SHP77 treated with DMSO at 0.1 percent for 48 hours (cell line): ENCODE data around the gene BORCS8.

Experiments
- DNase-seq: peaks from one replicate; lab custom pipeline; 2025; lab: John Stamatoyannopoulos, UW

The BORCS8 gene

DNA sequence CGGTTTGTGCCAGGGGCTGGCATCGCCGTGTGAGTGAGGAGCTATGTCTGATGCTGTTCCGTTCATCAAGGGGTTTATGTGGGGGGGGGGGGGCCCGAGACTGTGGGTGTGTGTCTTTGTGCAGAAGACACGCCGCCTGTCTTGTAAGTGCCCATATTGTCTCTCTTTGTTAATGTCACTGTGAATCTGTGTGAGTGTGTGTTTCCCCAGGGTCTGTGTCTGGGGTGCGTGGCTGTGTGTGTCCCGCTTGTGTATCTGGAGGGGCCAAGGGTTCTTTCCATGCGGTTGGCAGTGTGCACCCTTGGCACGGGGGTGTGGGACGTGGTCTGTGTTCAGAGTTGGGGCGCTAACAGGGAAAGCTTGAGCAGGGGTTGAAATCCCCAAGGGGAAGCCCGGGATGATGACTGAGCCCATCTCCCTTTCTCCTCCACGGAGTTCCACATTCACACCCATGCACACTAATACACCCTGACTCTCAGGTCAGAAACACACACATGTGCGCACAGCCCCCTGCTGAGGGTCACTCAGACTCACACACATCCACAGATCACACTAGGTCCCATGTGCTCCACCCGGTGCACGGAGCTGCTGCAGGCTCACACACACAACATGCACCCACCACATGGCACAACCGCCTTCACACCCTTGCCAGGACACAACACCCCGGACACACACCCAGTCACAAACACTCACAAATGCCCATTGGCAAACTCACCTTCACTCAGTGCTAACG is 21.6 kb upstream of the BORCS8 start:
- DNase-seq = no peak

DNA sequence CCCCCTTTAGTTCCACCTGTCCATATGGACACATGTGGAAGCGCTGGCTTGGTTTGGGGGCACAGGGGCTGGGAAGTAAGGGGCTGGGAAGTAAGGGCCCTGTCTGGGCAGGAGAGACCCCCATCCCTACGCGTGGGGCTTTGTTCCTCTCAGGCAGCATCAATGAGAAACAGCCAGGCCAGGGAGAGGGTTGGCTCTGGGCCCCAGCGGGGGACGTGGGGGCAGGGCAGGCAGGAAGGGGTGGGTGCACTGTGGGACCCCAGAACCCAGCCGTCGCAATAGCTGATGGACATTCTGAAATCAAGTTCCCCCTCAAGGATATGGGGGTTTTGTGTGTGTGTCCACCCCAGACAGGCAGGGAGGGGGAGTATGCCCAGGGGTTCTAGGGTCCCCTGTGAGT is 21.0 kb upstream of the BORCS8 start:
- no peak for DNase-seq

DNA sequence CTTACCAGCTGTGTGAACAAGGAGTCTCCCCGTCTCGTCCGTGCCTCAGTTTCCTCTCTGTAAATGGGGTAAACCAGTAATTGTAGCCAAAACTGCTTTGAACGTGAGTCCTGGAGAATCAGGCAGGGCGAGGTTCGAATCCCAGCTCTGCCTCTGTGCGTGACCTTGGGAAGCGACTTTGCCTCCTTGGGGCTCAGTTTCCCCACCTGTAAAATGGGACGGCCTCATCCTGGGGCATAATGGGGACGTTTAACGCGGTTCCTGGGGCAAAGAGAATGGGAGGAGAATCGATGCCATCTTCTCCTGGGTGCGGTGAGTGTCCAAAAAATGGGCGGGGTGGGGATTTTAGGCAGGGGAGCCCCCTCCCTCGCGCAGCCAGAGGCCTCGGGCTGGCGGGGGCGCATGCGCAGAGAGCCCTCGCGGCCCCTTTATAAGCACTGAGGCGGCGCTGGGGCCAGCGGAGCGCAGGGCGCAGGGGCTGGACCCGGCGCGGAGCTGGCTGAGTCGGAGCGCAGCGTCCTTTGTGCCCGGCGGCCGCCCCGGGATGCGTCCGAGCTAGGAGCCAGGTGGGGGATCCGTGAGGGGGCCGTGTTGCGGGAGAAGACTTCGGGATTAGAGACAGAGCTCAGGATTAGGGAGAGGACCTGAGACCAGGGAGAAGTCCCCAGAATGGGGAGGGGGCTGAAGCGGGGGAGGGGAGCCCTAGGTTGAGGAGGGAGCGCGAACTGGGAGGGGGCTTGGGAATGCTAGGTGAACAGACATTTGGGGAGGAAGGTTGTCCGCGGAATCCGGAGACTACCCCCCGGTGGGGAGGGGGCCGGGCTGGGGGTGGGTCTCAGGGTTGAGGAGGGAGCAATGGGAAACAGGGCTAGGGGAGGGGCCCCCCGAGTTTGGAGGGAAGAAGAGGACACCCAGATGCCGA is 19.8 kb upstream of the BORCS8 start, which contains the start of gene NCAN:
NCAN (plus strand) TSS at position 460 of the 922 bp plus-strand sequence. CDS start 4,996 bp downstream, outside the sequence.
- no peak for DNase-seq

DNA sequence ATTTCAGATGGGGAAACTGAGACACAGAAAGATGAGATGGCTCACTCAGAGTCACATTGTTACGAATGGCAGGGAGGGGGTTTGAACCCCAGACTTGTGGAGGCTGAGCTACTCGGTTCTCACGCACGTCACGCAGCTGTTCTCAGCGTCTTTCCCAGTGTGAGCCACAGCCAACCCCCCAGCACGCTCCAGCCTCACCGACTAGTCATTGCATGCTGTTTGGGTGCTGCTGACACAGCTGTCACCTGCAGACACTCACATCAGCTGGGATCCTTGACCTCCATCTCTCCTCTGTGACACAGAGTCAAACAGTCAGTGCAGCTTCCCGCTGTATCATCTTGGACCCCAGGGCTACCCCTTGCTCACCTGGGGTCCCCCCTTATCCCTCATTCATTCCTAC is 17.4 kb upstream of the BORCS8 start:
- DNase-seq = peak; percentile 53

DNA sequence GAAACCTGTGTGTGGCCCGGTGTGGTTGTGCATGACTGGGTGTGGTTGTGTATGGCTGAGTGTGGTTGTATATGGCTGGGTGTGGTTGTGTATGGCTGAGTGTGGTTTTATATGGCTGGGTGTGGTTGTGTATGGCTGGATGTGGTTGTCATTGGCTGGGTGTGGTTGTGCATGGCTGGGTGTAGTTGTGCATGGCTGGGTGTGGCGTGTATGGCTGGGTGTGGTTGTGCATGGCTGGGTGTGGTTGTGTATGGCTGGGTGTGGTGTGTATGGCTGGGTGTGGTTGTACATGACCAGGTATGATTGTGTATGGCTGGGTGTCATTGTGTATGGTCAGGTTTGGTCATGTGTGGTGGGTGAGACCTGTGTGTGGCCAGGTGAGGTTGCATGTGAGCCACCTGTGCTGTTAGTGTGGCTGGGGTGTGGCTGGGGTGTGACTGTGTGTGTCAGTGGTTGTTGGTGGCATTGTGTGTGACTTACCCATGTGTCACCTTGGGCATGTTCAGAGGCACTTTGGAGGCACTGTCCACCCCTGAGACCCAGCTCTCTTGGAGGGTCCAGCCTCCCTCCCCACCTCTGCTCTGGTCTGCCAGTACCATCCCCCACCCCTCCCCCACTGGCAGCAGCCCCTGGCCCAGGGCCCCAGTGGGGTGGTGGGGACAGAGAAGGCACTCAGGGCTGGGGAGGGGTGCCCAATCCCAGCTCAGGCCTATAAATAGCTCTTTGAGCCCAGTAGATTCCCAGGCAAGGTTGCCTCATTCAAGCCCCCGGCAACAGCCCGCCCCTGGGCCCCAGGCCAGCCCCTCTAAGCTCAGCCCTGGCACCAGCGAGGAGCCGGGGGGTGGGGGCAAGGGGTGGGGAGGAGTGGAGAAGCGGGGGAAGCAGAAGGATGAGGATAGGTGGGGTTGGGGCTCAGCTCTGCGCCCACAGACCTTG is 16.0 kb upstream of the BORCS8 start:
- DNase-seq = no peak

DNA sequence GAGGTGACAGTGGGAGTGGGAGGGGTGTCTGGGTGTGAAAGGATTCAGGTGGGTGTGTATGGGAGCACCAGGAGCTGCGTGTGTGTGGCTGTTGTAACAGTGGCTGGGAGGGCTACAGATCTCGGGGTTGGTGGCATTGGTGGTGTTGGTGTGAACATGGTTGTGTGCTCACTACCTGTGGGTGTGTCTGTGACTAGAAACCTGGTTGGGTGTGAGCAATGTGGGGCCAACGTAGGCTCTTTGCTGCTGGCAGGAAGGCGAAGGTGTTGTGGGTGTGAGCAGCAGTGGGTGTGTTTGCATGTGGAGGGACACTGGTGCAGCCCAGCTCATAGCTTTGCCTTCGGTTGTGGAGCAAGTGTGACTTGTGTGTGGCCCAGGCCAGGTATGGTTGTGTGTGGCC is 15.0 kb upstream of the BORCS8 start:
- DNase-seq = no peak

DNA sequence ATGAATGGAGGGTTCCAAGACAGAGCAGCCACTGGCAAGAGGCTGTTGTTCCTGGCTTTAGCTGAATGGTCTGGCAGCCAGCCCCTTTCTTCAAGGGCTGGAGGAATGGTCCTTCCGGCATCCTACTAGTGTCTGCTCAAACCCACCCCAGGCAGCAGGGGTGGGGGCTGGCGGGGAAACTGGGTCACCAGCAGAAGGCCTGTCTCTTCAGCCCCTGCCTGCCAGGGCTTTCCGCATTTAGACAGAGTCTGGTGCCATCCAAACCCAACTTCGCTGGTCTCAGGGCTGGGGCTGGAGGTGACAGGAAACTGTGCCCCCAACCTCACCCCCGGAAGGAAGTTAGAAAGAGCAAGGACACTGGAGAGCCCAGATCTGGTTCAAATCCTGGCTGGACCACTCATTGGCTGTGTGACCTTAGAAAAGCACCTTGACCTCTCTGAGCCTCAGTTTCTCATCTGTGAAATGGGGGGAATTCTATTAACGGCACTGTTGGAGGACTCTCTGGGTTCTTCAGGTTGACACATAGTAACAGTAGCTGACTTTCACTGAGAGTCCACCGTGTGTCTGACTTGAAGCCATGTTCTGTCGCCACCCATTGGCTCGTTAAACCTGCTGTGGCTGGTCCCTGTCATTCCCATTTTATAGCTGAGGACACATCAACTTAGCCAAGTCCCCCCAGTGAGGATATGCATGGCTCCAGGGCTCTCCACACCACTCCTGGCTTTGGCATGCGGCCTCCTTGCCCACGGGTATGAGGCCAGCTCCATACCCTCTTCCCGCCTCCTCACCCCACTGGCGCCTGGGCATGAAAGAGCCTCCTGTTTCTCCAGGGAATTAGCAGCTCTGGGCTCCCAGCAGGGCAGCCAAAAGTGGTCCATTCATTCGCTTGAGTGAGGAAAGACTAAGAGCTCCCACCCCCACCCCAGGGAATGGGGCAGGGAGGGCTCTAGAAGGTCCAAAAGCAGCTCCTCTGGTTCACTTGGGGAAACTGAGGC is 13.8 kb upstream of the BORCS8 start:
- no peak for DNase-seq

DNA sequence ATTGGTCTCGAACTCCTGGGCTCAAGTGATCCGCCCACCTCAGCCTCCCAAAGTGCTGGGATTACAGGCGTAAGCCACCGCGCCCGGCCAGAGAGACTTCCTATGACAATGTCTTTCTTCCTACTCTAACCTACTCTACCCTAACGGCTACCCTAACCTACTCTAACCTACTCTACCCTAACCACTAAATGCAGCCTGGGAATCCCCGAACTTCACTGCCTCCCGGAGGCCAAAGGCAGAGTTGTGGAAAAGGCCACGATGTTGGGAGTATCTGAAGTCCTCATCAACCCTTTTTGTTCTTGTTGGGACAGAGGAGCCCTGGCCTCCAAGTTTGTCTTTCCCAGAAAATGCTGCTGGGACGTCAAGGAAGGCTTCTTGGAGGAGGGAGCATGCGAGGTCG is 12.2 kb upstream of the BORCS8 start:
- DNase-seq = no peak

DNA sequence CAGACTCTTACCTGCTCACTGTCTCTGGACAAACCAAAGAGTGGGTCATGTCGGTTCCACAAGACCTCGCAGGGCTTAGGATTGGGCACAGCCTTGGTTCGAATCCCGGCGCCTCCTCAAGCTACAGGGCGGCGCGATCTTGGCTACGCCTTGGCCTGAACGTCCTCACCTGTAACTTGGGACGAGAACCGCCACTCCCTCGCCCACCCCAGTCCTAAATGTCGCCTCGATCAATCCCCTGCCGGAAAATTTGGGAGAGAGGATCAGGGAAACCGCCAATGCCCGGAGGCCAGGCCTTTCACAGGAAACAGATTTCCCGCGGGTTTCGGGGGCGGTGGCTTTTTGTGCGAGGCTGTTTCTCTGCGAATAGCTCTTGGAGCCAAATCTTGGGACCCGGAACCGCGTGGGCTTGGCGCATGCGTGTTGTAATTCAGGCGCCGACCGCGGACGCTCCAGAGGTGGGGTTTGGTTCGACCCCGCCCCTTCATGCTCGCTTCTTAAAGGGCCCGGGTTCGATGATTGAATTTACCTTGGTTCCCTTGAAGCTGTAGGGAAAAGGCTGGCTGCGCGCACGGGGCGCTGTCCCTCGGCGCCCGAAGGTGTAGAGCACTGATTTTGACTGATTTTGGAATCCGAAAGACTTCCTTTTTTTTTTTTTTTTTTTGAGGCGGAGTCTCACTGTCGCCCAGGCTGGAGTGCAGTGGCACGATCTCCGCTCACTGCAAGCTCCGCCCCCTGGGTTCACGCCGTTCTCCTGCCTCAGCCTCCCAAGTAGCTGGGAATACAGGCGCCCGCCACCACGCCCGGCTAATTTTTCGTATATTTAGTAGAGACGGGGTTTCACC is 11.3 kb upstream of the BORCS8 start, which contains the start of gene NR2C2AP:
NR2C2AP (minus strand) TSS at position 403 of the 845 bp plus-strand sequence; CDS start at position 49, 354 bp downstream.
- peak; percentile 81 for DNase-seq

DNA sequence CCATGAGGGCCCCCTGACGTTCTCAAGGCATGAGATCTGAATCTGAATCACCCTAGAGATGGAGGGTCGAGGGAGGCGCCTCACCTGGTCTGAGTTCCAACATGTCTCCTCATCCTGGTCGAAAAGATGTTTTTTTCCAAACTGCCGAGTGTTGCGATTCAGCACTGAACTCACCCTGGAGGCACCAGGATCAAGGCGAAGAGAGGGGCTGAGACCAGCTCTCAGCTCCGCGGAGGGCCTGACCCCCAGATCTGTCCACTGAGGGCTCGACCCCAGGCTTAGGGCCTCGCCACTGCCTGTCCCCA is 10.7 kb upstream of the BORCS8 start:
- no peak for DNase-seq

DNA sequence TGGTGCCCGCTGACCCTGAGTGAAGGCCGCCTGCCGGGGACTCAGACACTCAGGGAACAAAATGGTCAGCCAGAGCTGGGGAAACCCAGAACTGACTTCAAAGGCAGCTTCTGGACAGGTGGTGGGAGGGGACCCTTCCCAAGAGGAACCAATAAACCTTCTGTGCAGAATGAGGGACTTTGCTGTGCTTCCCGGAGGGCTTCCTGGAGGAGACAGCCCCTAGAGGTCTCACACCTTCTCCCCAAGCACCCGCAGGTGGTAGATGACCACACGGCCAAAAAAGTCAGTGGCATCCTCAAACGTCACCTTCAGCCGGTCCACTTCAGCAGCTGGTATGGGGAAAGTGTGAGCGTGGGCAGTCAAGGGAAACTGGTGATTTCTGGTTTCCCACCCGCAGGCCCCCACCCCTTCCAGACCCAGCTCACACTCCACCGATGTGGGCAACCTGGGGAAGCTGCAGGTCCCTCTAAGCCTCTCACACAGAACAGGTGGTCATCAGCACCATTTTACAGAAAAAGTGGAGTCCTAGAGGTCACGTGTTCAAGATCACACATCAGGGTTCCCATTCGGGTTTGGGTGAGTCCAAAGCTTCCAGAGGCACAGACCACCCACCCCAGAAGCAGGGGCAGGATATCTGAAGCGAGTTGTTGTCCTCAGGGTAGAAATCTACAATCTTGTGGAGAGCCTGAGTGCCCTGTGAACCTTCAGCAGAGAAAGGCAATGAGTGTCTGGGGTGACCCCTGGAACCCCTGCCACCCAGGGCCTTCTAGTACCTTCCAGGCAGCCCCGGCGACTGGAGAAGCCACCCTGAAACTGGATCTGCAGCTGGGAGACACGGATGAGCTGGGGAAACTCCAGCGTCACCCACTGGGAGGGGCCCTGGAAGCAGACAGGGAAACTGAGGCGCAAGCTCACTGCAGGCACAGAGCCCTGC is 10.0 kb upstream of the BORCS8 start:
- no peak for DNase-seq

DNA sequence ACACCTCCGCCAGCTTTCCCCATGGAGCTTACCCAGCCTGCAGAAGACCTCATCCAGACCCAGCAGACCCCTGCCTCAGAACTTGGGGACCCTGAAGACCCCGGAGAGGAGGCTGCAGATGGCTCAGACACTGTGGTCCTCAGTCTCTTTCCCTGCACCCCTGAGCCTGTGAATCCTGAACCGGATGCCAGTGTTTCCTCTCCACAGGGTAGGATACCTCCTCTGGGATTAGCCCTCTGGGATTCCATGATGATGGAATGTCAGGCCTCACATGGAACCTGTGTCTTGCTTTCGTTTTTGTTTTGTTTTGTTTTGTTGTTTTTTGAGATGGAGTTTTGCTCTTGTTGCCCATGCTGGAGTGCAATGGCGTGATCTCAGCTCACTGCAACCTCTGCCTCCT is 2.0 kb upstream of the BORCS8 start:
- DNase-seq = no peak

DNA sequence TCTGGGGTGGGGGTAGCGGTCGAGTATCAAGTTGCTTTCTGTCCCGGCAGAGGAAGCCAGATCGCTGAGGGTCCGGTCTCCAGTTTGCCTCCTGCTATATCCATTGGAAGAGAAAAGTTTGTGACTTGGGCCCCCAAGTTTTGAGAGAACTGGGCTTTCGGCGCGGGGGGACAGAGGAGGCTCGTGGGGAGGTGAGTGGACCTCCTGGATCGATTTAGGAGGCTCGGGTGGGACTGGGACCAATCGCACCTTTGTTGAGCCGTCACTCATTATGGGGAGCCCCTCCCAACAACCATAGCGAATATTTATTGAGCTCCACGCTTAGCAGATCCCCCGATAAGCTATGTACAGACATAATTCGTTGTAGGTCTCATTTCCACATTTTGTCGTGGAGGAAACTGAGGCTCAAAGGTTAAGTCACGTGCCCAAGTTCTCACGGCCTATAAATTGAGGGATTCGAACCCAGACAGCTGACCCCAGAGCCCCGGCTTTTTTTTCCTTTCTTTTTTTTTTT is 1.0 kb upstream of the BORCS8 start:
- no peak for DNase-seq

DNA sequence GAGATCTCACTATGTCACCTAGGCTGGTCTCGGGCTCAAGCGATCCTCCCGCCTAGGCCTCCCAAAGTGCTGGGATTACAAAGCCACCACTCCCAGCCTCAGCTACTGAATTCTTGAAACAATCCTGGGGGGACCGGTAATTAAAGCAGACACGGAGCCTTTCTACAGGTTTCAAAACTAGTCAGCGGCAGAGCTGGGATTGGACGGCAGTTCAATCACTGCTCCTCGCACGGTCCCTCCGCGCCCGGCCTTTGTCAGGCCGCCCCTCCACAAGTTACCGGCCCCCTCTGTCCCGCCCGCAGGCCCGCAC is 229 bp downstream of the BORCS8 start:
- no peak for DNase-seq

DNA sequence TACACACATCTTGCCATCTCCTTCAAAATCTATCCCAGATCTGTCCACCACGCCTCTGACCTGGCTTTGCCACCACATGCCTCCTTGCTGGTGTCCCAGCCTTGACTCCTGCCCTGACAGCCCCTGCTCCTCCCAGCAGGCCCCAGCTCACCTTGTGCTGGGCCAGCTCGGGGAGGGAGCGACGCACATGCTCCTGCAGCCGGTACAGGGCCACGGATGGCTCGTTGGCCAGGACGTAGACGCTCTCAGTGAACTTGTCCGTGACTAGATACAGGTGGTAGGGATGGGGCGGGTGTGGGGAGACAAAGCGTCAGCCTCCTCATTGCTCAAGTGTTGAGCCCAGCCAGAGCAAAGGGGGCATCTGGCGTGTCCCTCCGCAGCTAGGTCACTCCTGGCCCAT is 5.2 kb downstream of the BORCS8 start:
- no peak for DNase-seq

DNA sequence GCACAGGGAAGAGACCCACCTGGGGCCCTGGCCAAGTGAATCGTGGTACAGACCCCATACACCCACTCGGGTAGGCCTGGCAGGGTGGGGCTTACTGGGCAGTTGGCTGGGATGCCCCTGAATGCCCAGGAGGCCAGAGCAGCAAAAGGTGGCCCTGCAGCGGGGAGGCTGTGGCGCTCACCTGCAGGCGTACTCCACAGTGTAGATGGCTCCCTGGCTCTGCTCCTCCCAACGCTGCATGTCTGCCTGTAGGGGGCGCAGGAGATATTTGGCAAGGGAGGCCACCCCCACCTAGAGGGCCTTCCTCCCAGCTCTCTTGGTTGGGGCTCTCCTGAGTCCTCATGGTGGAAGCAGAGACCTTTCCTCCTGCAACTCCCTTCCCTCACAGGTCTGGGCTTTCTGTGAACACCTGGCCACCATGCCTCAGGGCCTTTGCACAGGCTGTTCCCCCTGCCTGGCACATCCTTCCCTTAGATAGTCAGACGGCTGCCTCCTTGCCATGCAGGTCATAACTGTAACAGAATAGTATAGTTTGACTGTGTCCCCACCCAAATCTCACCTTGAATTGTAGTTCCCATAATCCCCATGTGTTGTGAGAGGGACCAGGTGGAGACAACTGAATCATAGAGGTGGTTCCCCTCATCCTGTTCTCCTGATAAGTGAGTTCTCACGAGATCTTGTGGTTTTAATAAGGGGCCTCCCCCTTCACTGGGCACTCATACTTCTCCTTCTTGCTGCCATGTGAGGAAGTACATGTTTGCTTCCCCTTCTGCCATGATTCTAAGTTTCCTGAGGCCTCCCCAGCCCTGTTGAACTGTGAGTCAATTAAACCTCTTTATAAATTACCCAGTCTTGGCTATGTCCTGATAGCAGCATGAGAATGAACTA is 5.9 kb downstream of the BORCS8 start:
- DNase-seq = no peak

DNA sequence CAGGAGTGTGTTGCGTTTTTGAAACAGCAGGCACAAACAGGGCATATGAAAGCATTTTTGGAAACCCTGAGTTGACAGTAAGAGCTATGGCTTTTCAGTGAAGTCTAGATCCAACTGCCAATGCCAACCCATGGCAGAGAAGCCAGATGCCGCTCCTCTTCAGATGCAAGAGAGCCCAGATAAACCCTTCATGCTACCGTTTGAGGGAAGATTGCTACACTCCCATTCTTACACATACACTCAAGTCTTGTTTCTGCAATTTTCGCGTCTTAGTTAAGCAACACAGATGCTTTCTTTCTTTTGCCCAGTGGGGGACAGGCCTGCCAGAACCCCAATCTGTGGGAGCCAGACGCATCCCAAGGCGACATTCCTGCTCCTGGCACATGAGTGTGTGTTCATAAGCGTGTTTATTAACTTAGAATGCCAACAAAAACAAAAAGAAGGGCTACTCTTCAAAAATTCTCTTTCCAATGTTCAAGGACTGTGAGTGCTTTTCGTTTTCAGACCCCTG is 10.4 kb downstream of the BORCS8 start:
- DNase-seq = no peak
